IMR-90 (cell line): Measurements from ENCODE around the gene RAVER1. TPM values are rescaled to one million over a fixed set of nuclear protein-coding genes. Genes with fewer than 3 reads are reported as not detected.

ENCODE experiments used
- ATAC-seq: fragments of 200-7000 bp; cut with Tn5 transposase; 2 replicates; pipeline ENCODE4 v1.9.1; 2020; ENCODE audit warnings: low read depth, mild to moderate bottlenecking, moderate library complexity
- BruUV-seq: library from RNA; stranded (reverse); fragments of 400-500 nt; replicated peaks from 2 replicates; lab custom pipeline; 2021; lab: Mats Ljungman, UMichigan
- CTCF ChIA-PET: fragments of 300-600 bp; formaldehyde crosslinking; extraction: SDS; loops from one replicate; lab custom pipeline; 2021; ENCODE audit warnings: antibody characterized with exemption; lab: Yijun Ruan, JAX
- POLR2A ChIA-PET: fragments of 300-600 bp; sonication (Branson Sonifier 250); formaldehyde crosslinking; loops from one replicate; lab custom pipeline; 2022; ENCODE audit warnings: antibody characterized with exemption; ENCODE audit not compliant: unreplicated experiment; lab: Charles Lee
- DNase-seq: peaks from one replicate; pipeline ENCODE4 v3.0.0; 2013
- H2AFZ ChIP-seq: replicated peaks from 2 replicates; pipeline ENCODE3; 2013; ENCODE audit warnings: low read length, mild to moderate bottlenecking; ENCODE audit not compliant: poor library complexity
- H2AK5ac ChIP-seq: 2 replicates; pipeline ENCODE4 v1.6.1; 2013; ENCODE audit warnings: low read depth, low read length, inconsistent platforms
- H2AK9ac ChIP-seq: replicated peaks from 2 replicates; pipeline ENCODE3; 2013; ENCODE audit warnings: mild to moderate bottlenecking, low read depth, low read length, moderate library complexity; ENCODE audit not compliant: poor library complexity
- H2BK120ac ChIP-seq: 2 replicates; pipeline ENCODE4 v1.6.1; 2013; ENCODE audit warnings: low read depth, low read length, inconsistent platforms
- H2BK15ac ChIP-seq: 3 replicates; pipeline ENCODE4 v1.6.1; 2013; ENCODE audit warnings: low read depth, low read length, inconsistent platforms
- H2BK20ac ChIP-seq: 2 replicates; pipeline ENCODE4 v1.6.1; 2013; ENCODE audit warnings: low read depth, mild to moderate bottlenecking, inconsistent platforms, low read length, moderate library complexity
- H2BK5ac ChIP-seq: 2 replicates; pipeline ENCODE4 v1.6.1; 2013; ENCODE audit warnings: mild to moderate bottlenecking, low read depth, low read length, inconsistent platforms; ENCODE audit not compliant: poor library complexity, severe bottlenecking
- H3K14ac ChIP-seq: replicated peaks from 2 replicates; pipeline ENCODE4 v1.6.1; 2013; ENCODE audit warnings: low read depth, low read length, inconsistent platforms
- H3K18ac ChIP-seq: 2 replicates; pipeline ENCODE4 v1.6.1; 2013; ENCODE audit warnings: low read depth, low read length, control low read depth
- H3K23ac ChIP-seq: 2 replicates; pipeline ENCODE4 v1.6.1; 2013; ENCODE audit warnings: low read depth, low read length, inconsistent platforms
- H3K27ac ChIP-seq: 2 replicates; pipeline ENCODE4 v1.5.1; 2013; ENCODE audit warnings: mild to moderate bottlenecking, control low read depth, low read length; ENCODE audit not compliant: insufficient read depth
- H3K27me3 ChIP-seq: 2 replicates; pipeline ENCODE4 v1.6.1; 2013; ENCODE audit warnings: low read length; ENCODE audit not compliant: control insufficient read depth, insufficient read depth
- H3K36me3 ChIP-seq: 2 replicates; pipeline ENCODE4 v1.6.1; 2013; ENCODE audit warnings: low read length, mixed read lengths; ENCODE audit not compliant: control insufficient read depth, insufficient read depth
- H3K4ac ChIP-seq: 2 replicates; pipeline ENCODE4 v1.6.1; 2013; ENCODE audit warnings: low read depth, low read length, inconsistent platforms
- H3K4me1 ChIP-seq: 2 replicates; pipeline ENCODE4 v1.6.1; 2013; ENCODE audit warnings: low read length, mixed read lengths; ENCODE audit not compliant: control insufficient read depth, insufficient read depth
- H3K4me2 ChIP-seq: 2 replicates; pipeline ENCODE4 v1.6.1; 2013; ENCODE audit warnings: low read depth, mild to moderate bottlenecking, control low read depth, low read length, moderate library complexity
- H3K4me3 ChIP-seq: 2 replicates; pipeline ENCODE4 v1.5.1; 2013; ENCODE audit warnings: low read depth, mild to moderate bottlenecking, control low read depth, low read length, moderate library complexity; ENCODE audit not compliant: insufficient read depth
- H3K56ac ChIP-seq: 2 replicates; pipeline ENCODE4 v1.6.1; 2013; ENCODE audit warnings: low read length, inconsistent platforms; ENCODE audit not compliant: insufficient read depth; ENCODE audit errors: extremely low read depth
- H3K79me1 ChIP-seq, 2 experiments: 2 replicates each; pipeline ENCODE4 v1.6.1; 2013; ENCODE audit warnings: low read length in 2 of 2, inconsistent platforms in 1 of 2, low read depth in 1 of 2
- H3K9ac ChIP-seq: 2 replicates; pipeline ENCODE4 v1.6.1; 2013; ENCODE audit warnings: low read depth, low read length, control low read depth
- H3K9me1 ChIP-seq: 2 replicates; pipeline ENCODE4 v1.6.1; 2013; ENCODE audit warnings: low read length, inconsistent platforms; ENCODE audit not compliant: insufficient read depth
- H3K9me3 ChIP-seq: 2 replicates; pipeline ENCODE4 v1.6.1; 2013; ENCODE audit warnings: low read length; ENCODE audit not compliant: control insufficient read depth, insufficient read depth
- H4K20me1 ChIP-seq: 2 replicates; pipeline ENCODE4 v1.6.1; 2013; ENCODE audit warnings: low read length, inconsistent platforms; ENCODE audit not compliant: insufficient read depth
- H4K5ac ChIP-seq: 2 replicates; pipeline ENCODE4 v1.6.1; 2013; ENCODE audit warnings: mild to moderate bottlenecking, low read depth, low read length, control low read depth
- H4K8ac ChIP-seq, 2 experiments: 2 replicates each; pipeline ENCODE4 v1.6.1; 2013; ENCODE audit warnings: low read depth in 2 of 2, low read length in 2 of 2, control low read depth in 1 of 2, inconsistent platforms in 1 of 2
- H4K91ac ChIP-seq: 2 replicates; pipeline ENCODE4 v1.6.1; 2013; ENCODE audit warnings: low read depth, low read length, inconsistent platforms; ENCODE audit not compliant: insufficient read depth
- CEBPB ChIP-seq: IDR thresholded peaks from 2 replicates; pipeline ENCODE4 v1.6.1; 2012; ENCODE audit warnings: low read depth, low read length, improper control_type of control experiment
- ELK1 ChIP-seq: fragments of 150-350 bp; IDR thresholded peaks from 2 replicates; pipeline ENCODE4 v1.6.1; 2016; ENCODE audit warnings: low read depth, mild to moderate bottlenecking, low read length, moderate library complexity, borderline replicate concordance
- SMC3 ChIP-seq: fragments of 150-350 bp; IDR thresholded peaks from 2 replicates; pipeline ENCODE4 v1.6.1; 2016; ENCODE audit warnings: low read depth, mild to moderate bottlenecking, antibody characterized with exemption, low read length, moderate library complexity
- WGBS, 2 experiments: methylation state at CpG; one replicate each; pipeline versions ENCODE4 v1.1.5 to v1.1.7; 2013; ENCODE audit warnings: missing lambda C conversion rate in 2 of 2; ENCODE audit not compliant: insufficient read length in 1 of 2; ENCODE audit errors: extremely low coverage in 2 of 2; 5-methylcytosine and 5-hydroxymethylcytosine counted together
- dilution Hi-C: fragments of 300-500 bp; cut with HindIII; formaldehyde crosslinking; loops from one replicate; pipeline ENCODE4 v1.14.3; 2018; ENCODE audit warnings: low sequenced_read_pairs; ENCODE audit not compliant: unreplicated experiment
- in situ Hi-C: fragments of 300-500 bp; cut with MboI; formaldehyde crosslinking; loops from 3 replicates; pipeline ENCODE4 v1.14.3; 2019; ENCODE audit warnings: low sequenced_read_pairs, inconsistent platforms, mixed read lengths
- intact Hi-C: fragments of 100-400 bp; cut with micrococcal nuclease; formaldehyde crosslinking; loops from 2 replicates; pipeline ENCODE4 v1.10.0; 2022
- polyA plus RNA-seq, 3 experiments: library from polyadenylated mRNA; depleted of rRNA; stranded (reverse); fragments of >200 nt; gene quantifications; 2 replicates each; pipeline ENCODE4 v1.2.3, GENCODE V29; 2012; ENCODE audit warnings: low replicate concordance in 1 of 3
- total RNA-seq: library from RNA; depleted of rRNA; stranded (reverse); fragments of >200 nt; gene quantifications from 2 replicates; pipeline ENCODE4 v1.2.3, GENCODE V29; 2012

The RAVER1 gene
- total and polyA plus RNA-seq, 2 of the 4 experiments (the other 2 are of a cell fraction), result 2.7 to 18.1 TPM

- Histone ChIP-seq H4K20me1 (peaks cover 9% of the 10 kb centered on the region), H3K56ac (no peak overlapping the region), H3K9ac (no peak overlapping the region), H3K4me1 (no peaks in the 10 kb centered on the region), H3K4ac (no peak overlapping the region), H4K5ac (no peak overlapping the region), H3K9me1 (no peaks in the 10 kb centered on the region), H2AFZ (no peak overlapping the region), H3K23ac (no peak overlapping the region), H3K4me2 (no peak overlapping the region), H2BK20ac (no peak overlapping the region), H2BK15ac (no peak overlapping the region), H3K27me3 (no peaks in the 10 kb centered on the region), H3K27ac (no peak overlapping the region), H3K36me3 (peaks cover 71% of the 10 kb centered on the region), H3K9me3 (no peaks in the 10 kb centered on the region), H3K18ac (no peak overlapping the region), H2AK9ac (no peak overlapping the region), H3K14ac (no peak overlapping the region), H3K4me3 (no peak overlapping the region), H4K8ac (no peak overlapping the region), H2BK5ac (no peak overlapping the region), H4K91ac (no peak overlapping the region), H2BK120ac (no peak overlapping the region), H2AK5ac (no peak overlapping the region), H3K79me1 (peaks cover 0 to 8% of the 10 kb centered on the region in 2 experiments; a peak in 1 of 4 replicates)
- intact Hi-C loops, result no loop called here
- 85% methylated on average over 8 of the region's 12 CpGs; no CpG with 5 or more reads in 1 of the 2 experiments for WGBS, 2 experiments
- TF ChIP-seq ELK1, result no peak
- no peak for TF ChIP-seq SMC3
- TF ChIP-seq CEBPB, result no peak
- in situ Hi-C loops, result no loop called here
- ChIA-PET POLR2A (no interaction called here), CTCF (no interaction called here)
- ATAC-seq (no peak), DNase-seq (no peak)
- BruUV-seq, result no TSS peak
- dilution Hi-C loops, result no loop called here
These were observed 30.5 kb upstream of the RAVER1 start for GRCh38 chr19:10363789-10364281.
